Measurements from ENCODE around the gene ZCWPW1. TPM values are rescaled to one million over a fixed set of nuclear protein-coding genes. Genes with fewer than 3 reads are reported as not detected.
A peak's percentile ranks its signal among the peaks of the same experiment; 100 is the strongest.
"Not testable (repeated sequence)": the region's sequence is repeated elsewhere in the genome, so short reads cannot be mapped to it uniquely, and the experiment has no call there.

Gene ZCWPW1
- total and polyA plus RNA-seq, 5 experiments from 2014 or later, result 3.1 to 18.4 (median 9.3) TPM

GRCh38 chr7:100467638-100468373 lies 39.3 kb upstream of the ZCWPW1 start:
- DNase-seq (no peak), ATAC-seq (no peak)
- H3K9me3 Mint-ChIP-seq, result no peaks in the 10 kb centered on the region
- no peaks in the 10 kb centered on the region for H3K27me3 Mint-ChIP-seq
- no peak overlapping the region for H3K27ac Mint-ChIP-seq
- peaks cover 6 to 30% (median 21%) of the 10 kb centered on the region in 4 donors for H3K4me1 Mint-ChIP-seq
- H3K4me3 Mint-ChIP-seq, result no peak overlapping the region
- POLR2A ChIA-PET, result interaction anchor here (0.5 to 3.6 kb wide), 4 partner anchors 10 to 92 kb away, joined by 3 to 20 read pairs (median 11); partner anchors contain the start of genes NYAP1 and TSC22D4
- peaks cover 0 to 65% (median 0%) of the 10 kb centered on the region in 3 donors for H3K36me3 Mint-ChIP-seq

- H3K9me3 Mint-ChIP-seq, result no peaks in the 10 kb centered on the region
Observed at GRCh38 chr7:100466653-100467605, 38.4 kb upstream of the ZCWPW1 start.

GRCh38 chr7:100465702-100466311 lies 37.3 kb upstream of the ZCWPW1 start:
- no peaks in the 10 kb centered on the region for H3K27me3 Mint-ChIP-seq
- no peak for ATAC-seq
- peak overlapping the region in 6 of 10 donors; percentile 3 to 86 (median 47) for H3K27ac Mint-ChIP-seq
- peaks cover 0 to 62% (median 0%) of the 10 kb centered on the region in 3 donors for H3K36me3 Mint-ChIP-seq
- H3K9me3 Mint-ChIP-seq, result no peaks in the 10 kb centered on the region
- H3K4me3 Mint-ChIP-seq, result no peak overlapping the region
- DNase-seq, result no peak
- POLR2A ChIA-PET, result interaction anchor here (1.0 to 1.6 kb wide), 4 partner anchors 12 to 120 kb away, joined by 3 to 9 read pairs (median 4); partner anchors contain the start of genes FBXO24, LRCH4 and PPP1R35
- H3K4me1 Mint-ChIP-seq, result peaks cover 4 to 24% (median 13%) of the 10 kb centered on the region in 4 donors

More at GRCh38 chr7:100466653-100467605, 38.4 kb upstream of the ZCWPW1 start:
- peaks cover 0 to 61% (median 0%) of the 10 kb centered on the region in 3 donors for H3K36me3 Mint-ChIP-seq
- no peak overlapping the region for H3K4me3 Mint-ChIP-seq
- no peak for DNase-seq
- no peaks in the 10 kb centered on the region for H3K27me3 Mint-ChIP-seq
- peak overlapping the region in 2 of 10 donors; percentile 14 to 38 for H3K27ac Mint-ChIP-seq
- ATAC-seq, result no peak
- peaks cover 5 to 26% (median 17%) of the 10 kb centered on the region in 4 donors for H3K4me1 Mint-ChIP-seq
- POLR2A ChIA-PET, result interaction anchor here (0.5 to 3.6 kb wide), 2 partner anchors 16 to 93 kb away, joined by 3 to 18 read pairs; partner anchors contain the start of gene NYAP1

GRCh38 chr7:100465299-100465698 lies 36.8 kb upstream of the ZCWPW1 start:
- DNase-seq (no peak), ATAC-seq (no peak)
- Mint-ChIP-seq H3K27me3 (no peaks in the 10 kb centered on the region), H3K4me1 (peaks cover 1 to 21% (median 11%) of the 10 kb centered on the region in 4 donors), H3K4me3 (no peak overlapping the region), H3K36me3 (peaks cover 0 to 63% (median 0%) of the 10 kb centered on the region in 3 donors), H3K9me3 (no peaks in the 10 kb centered on the region), H3K27ac (peak overlapping the region in 7 of 10 donors; percentile 3 to 86 (median 52))
- POLR2A ChIA-PET, result interaction anchor here (0.7 to 1.6 kb wide), 8 partner anchors 12 to 121 kb away, joined by 3 to 10 read pairs (median 4); partner anchors contain the start of genes FBXO24, LRCH4, PPP1R35 and TSC22D4

GRCh38 chr7:100464791-100465190 lies 36.3 kb upstream of the ZCWPW1 start:
- H3K4me1 Mint-ChIP-seq, result peaks cover 1 to 17% (median 8%) of the 10 kb centered on the region in 4 donors
- POLR2A ChIA-PET, result interaction anchor here (0.7 to 1.6 kb wide), 7 partner anchors 13 to 121 kb away, joined by 3 to 10 read pairs (median 4); partner anchors contain the start of genes FBXO24, LRCH4, PPP1R35 and TSC22D4
- peak overlapping the region in 5 of 10 donors; percentile 28 to 59 (median 40) for H3K27ac Mint-ChIP-seq

GRCh38 chr7:100464210-100464660 lies 35.7 kb upstream of the ZCWPW1 start, which contains the start of gene SPACDR:
Gene SPACDR (minus strand): TSS chr7:100464260. CDS start chr7:100464025, 235 bp downstream.
- POLR2A ChIA-PET, result interaction anchor here (0.6 to 3.2 kb wide), 5 partner anchors 14 to 139 kb away, joined by 3 to 12 read pairs (median 9); partner anchors contain the start of genes FBXO24, LRCH4, PPP1R35 and TSC22D4
- DNase-seq (no peak), ATAC-seq (no peak)
- Mint-ChIP-seq H3K36me3 (peaks cover 0 to 64% (median 2%) of the 10 kb centered on the region in 3 donors), H3K27me3 (no peaks in the 10 kb centered on the region), H3K9me3 (no peaks in the 10 kb centered on the region), H3K27ac (peak within 1 kb of the TSS in 7 of 10 donors; percentile 28 to 63 (median 46)), H3K4me1 (peaks cover 1 to 12% (median 6%) of the 10 kb centered on the region in 4 donors), H3K4me3 (no peak within 1 kb of the TSS)

More at GRCh38 chr7:100464791-100465190, 36.3 kb upstream of the ZCWPW1 start:
- no peak for DNase-seq
- Mint-ChIP-seq H3K36me3 (peaks cover 0 to 60% (median 0%) of the 10 kb centered on the region in 3 donors), H3K9me3 (no peaks in the 10 kb centered on the region), H3K4me3 (no peak overlapping the region), H3K27me3 (no peaks in the 10 kb centered on the region)
- ATAC-seq, result no peak

- Mint-ChIP-seq H3K27ac (no peak overlapping the region), H3K36me3 (peaks cover 0 to 35% (median 2%) of the 10 kb centered on the region in 3 donors), H3K4me1 (peaks cover 3 to 20% (median 8%) of the 10 kb centered on the region in 4 donors), H3K4me3 (no peak overlapping the region), H3K9me3 (no peaks in the 10 kb centered on the region), H3K27me3 (no peaks in the 10 kb centered on the region)
- ATAC-seq (no peak), DNase-seq (no peak)
- POLR2A ChIA-PET, result interaction anchor here (0.7 kb wide), 1 partner anchor 1471 kb away, joined by 3 read pairs; no protein-coding TSS in a partner anchor
Observed at GRCh38 chr7:100457033-100457432, 28.5 kb upstream of the ZCWPW1 start.

- no peaks in the 10 kb centered on the region for H3K27me3 Mint-ChIP-seq
- ATAC-seq (no peak), DNase-seq (no peak)
- peaks cover 3 to 20% (median 8%) of the 10 kb centered on the region in 4 donors for H3K4me1 Mint-ChIP-seq
- peak overlapping the region in 2 of 10 donors; percentile 15 to 71 for H3K27ac Mint-ChIP-seq
- H3K9me3 Mint-ChIP-seq, result no peaks in the 10 kb centered on the region
- H3K36me3 Mint-ChIP-seq, result peaks cover 0 to 34% (median 2%) of the 10 kb centered on the region in 3 donors
- POLR2A ChIA-PET, result interaction anchor here (3.7 kb wide), 1 partner anchor 20 kb away, joined by 30 read pairs; the partner anchor contains the start of gene PPP1R35
- H3K4me3 Mint-ChIP-seq, result no peak overlapping the region
Observed at GRCh38 chr7:100456562-100456961, 28.1 kb upstream of the ZCWPW1 start.

GRCh38 chr7:100455206-100455605 lies 26.7 kb upstream of the ZCWPW1 start:
- H3K4me3 Mint-ChIP-seq, result peak overlapping the region in 2 of 10 donors; percentile 42 to 69
- peaks cover 6 to 26% (median 14%) of the 10 kb centered on the region in 4 donors for H3K4me1 Mint-ChIP-seq
- POLR2A ChIA-PET, result interaction anchor here (0.5 to 3.7 kb wide), 6 partner anchors 10 to 218 kb away, joined by 3 to 30 read pairs (median 3); partner anchors contain the start of genes MEPCE, PPP1R35 and ZCWPW1
- H3K9me3 Mint-ChIP-seq, result no peaks in the 10 kb centered on the region
- no peaks in the 10 kb centered on the region for H3K27me3 Mint-ChIP-seq
- ATAC-seq (no peak), DNase-seq (no peak)
- peaks cover 0 to 21% (median 2%) of the 10 kb centered on the region in 3 donors for H3K36me3 Mint-ChIP-seq
- H3K27ac Mint-ChIP-seq, result peak overlapping the region in 7 of 10 donors; percentile 69 to 88 (median 83)

- not testable (repeated sequence) for H3K9me3 Mint-ChIP-seq, ATAC-seq, H3K27me3 Mint-ChIP-seq, DNase-seq
- peaks cover 6 to 26% (median 15%) of the 10 kb centered on the region in 4 donors for H3K4me1 Mint-ChIP-seq
- POLR2A ChIA-PET, result interaction anchor here (0.6 to 3.7 kb wide), 5 partner anchors 12 to 25 kb away, joined by 3 to 30 read pairs (median 5); partner anchors contain the start of genes MEPCE, PPP1R35 and ZCWPW1
- peaks cover 0 to 14% (median 0%) of the 10 kb centered on the region in 3 donors for H3K36me3 Mint-ChIP-seq
- H3K4me3 Mint-ChIP-seq, result peak overlapping the region in 1 of 10 donors; percentile 47
- H3K27ac Mint-ChIP-seq, result peak overlapping the region in 2 of 10 donors; percentile 15 to 71
Observed at GRCh38 chr7:100453854-100454253, 25.4 kb upstream of the ZCWPW1 start.

GRCh38 chr7:100452513-100452912 lies 24.0 kb upstream of the ZCWPW1 start:
- no peak overlapping the region for H3K27ac Mint-ChIP-seq
- POLR2A ChIA-PET, result interaction anchor here (1.2 to 4.6 kb wide), 3 partner anchors 9 to 23 kb away, joined by 3 to 44 read pairs (median 30); partner anchors contain the start of genes MEPCE, PPP1R35 and ZCWPW1
- H3K36me3 Mint-ChIP-seq, result peaks cover 0 to 6% (median 0%) of the 10 kb centered on the region in 3 donors
- peaks cover 6 to 26% (median 15%) of the 10 kb centered on the region in 4 donors for H3K4me1 Mint-ChIP-seq
- no peaks in the 10 kb centered on the region for H3K9me3 Mint-ChIP-seq
- DNase-seq (no peak), ATAC-seq (no peak)
- H3K4me3 Mint-ChIP-seq, result no peak overlapping the region
- no peaks in the 10 kb centered on the region for H3K27me3 Mint-ChIP-seq
